K562 (cell line): ENCODE results near the gene CTSH. TPM values are rescaled to one million over a fixed set of nuclear protein-coding genes. Genes with fewer than 3 reads are reported as not detected.

Experiments
- ATAC-seq: fragments of 200-7000 bp; cut with Tn5 transposase; 3 replicates; pipeline ENCODE4 v1.9.1; 2020; ENCODE audit warnings: moderate library complexity
- BruUV-seq: library from RNA; stranded (reverse); fragments of 400-500 nt; replicated peaks from 2 replicates; lab custom pipeline; 2021; lab: Mats Ljungman, UMichigan
- CTCF ChIA-PET: fragments of 300-600 bp; formaldehyde crosslinking; extraction: SDS; loops from one replicate; lab custom pipeline; 2021; ENCODE audit warnings: low intra/inter-chr PET ratio; lab: Yijun Ruan, JAX
- POLR2A ChIA-PET: fragments of 300-600, 350-650 bp; sonication (Branson Sonifier 250); formaldehyde crosslinking; extraction: SDS; loops from one replicate; lab custom pipeline; 2021; ENCODE audit warnings: antibody characterized with exemption, inconsistent platforms; lab: Yijun Ruan, JAX
- DNase-seq, 4 experiments: peaks; one replicate each; pipeline versions ENCODE4 v3.0.0 to v3.0.0-alpha.2; 2011 to 2018; ENCODE audit warnings: low spot score in 3 of 4, mixed read lengths in 3 of 4; ENCODE audit errors: extremely low read depth in 1 of 4
- FAIRE-seq: peaks from 2 replicates; lab custom pipeline; 2011; peaks lifted over from hg19 to GRCh38; lab: Jason Lieb, UNC
- H2AFZ ChIP-seq: 2 replicates; pipeline ENCODE4 v1.6.0; 2011; ENCODE audit warnings: low read depth, low read length, control low read depth, inconsistent platforms
- H3K27ac ChIP-seq: fragments of 200-600 bp; 3 replicates; pipeline ENCODE4 v1.8.0; 2011; ENCODE audit warnings: low read depth, mild to moderate bottlenecking, control low read depth, inconsistent platforms, low read length, moderate library complexity, mixed read lengths; ENCODE audit errors: extremely low read depth
- H3K27me3 ChIP-seq, 2 experiments: fragments of 300-600 bp in 1 of 2; 2 replicates in 1 of 2; 3 replicates in 1 of 2; pipeline versions ENCODE4 v1.6.0 to v1.8.0; 2011; ENCODE audit warnings: inconsistent platforms in 2 of 2, low read length in 2 of 2, mild to moderate bottlenecking in 1 of 2, mixed read lengths in 1 of 2, moderate library complexity in 1 of 2; ENCODE audit not compliant: control insufficient read depth in 2 of 2, insufficient read depth in 2 of 2
- H3K36me3 ChIP-seq: fragments of 300-600 bp; 3 replicates; pipeline ENCODE4 v1.8.0; 2011; ENCODE audit warnings: mild to moderate bottlenecking, low read length, inconsistent platforms; ENCODE audit not compliant: control insufficient read depth, insufficient read depth
- H3K4me1 ChIP-seq, 2 experiments: fragments of 200-600 bp in 1 of 2; replicated peaks in 1 of 2; 2 replicates in 1 of 2; 3 replicates in 1 of 2; pipeline versions ENCODE4 v1.5.1 to v1.8.0; 2011; ENCODE audit warnings: inconsistent platforms in 2 of 2, low read length in 2 of 2, mild to moderate bottlenecking in 1 of 2, mixed read lengths in 1 of 2, moderate library complexity in 1 of 2; ENCODE audit not compliant: control insufficient read depth in 2 of 2, insufficient read depth in 2 of 2
- H3K4me2 ChIP-seq: 2 replicates; pipeline ENCODE4 v1.6.1; 2011; ENCODE audit warnings: low read length, control low read depth, inconsistent platforms, mixed read lengths; ENCODE audit not compliant: insufficient read depth
- H3K4me3 ChIP-seq: fragments of 200-600 bp; sonication (generic), shearing (Covaris generic); 2 replicates; pipeline ENCODE4 v1.5.1; 2016; ENCODE audit warnings: control low read depth, inconsistent platforms
- H3K79me2 ChIP-seq: fragments of 200-600 bp; 3 replicates; pipeline ENCODE4 v1.8.0; 2011; ENCODE audit warnings: low read length, inconsistent platforms; ENCODE audit not compliant: control insufficient read depth, insufficient read depth
- H3K9ac ChIP-seq, 2 experiments: 2 replicates each; pipeline versions ENCODE4 v1.6.0 to v1.6.1; 2011; ENCODE audit warnings: low read depth in 2 of 2, low read length in 2 of 2, control low read depth in 1 of 2, inconsistent platforms in 1 of 2, mild to moderate bottlenecking in 1 of 2, mixed read lengths in 1 of 2; ENCODE audit not compliant: insufficient read depth in 1 of 2
- H3K9me1 ChIP-seq: one replicate; pipeline ENCODE4 v1.6.0; 2011; ENCODE audit warnings: inconsistent platforms, mild to moderate bottlenecking, low read length, moderate library complexity; ENCODE audit not compliant: control insufficient read depth, insufficient read depth
- H3K9me3 ChIP-seq: replicated peaks from 2 replicates; pipeline ENCODE4 v1.5.1; 2011; ENCODE audit warnings: low read depth, low read length, inconsistent platforms; ENCODE audit not compliant: control insufficient read depth, insufficient read depth
- H4K20me1 ChIP-seq: replicated peaks from 2 replicates; pipeline ENCODE4 v1.6.1; 2011; ENCODE audit warnings: low read length, inconsistent platforms, mixed read lengths; ENCODE audit not compliant: control insufficient read depth, insufficient read depth
- BRD9 ChIP-seq: fragments of 450-650 bp; IDR thresholded peaks from 2 replicates; pipeline ENCODE4 v1.6.1; 2018; ENCODE audit warnings: low read depth; ENCODE audit not compliant: partially characterized antibody
- CCNT2 ChIP-seq: IDR thresholded peaks from 2 replicates; pipeline ENCODE4 v1.6.1; 2011; ENCODE audit warnings: borderline replicate concordance, low read depth, mild to moderate bottlenecking, moderate library complexity, mixed read lengths, low read length; ENCODE audit not compliant: insufficient read length; ENCODE audit errors: extremely low read depth
- PCBP1 ChIP-seq: fragments of 200-400 bp; formaldehyde crosslinking; IDR thresholded peaks from 2 replicates; pipeline ENCODE4 v1.6.1; 2018; ENCODE audit warnings: mild to moderate bottlenecking, low read depth, low read length; ENCODE audit not compliant: poor library complexity, severe bottlenecking
- TRIM28 ChIP-seq: fragments of 450-650 bp; IDR thresholded peaks from 2 replicates; pipeline ENCODE4 v1.6.1; 2017
- ZNF282 ChIP-seq: sonication (generic); formaldehyde crosslinking; IDR thresholded peaks from 2 replicates; pipeline ENCODE4 v1.8.1; 2023; ENCODE audit warnings: missing genetic modification reagents
- ZNF41 ChIP-seq: fragments of 250-450 bp; sonication (Bioruptor Pico); conservative IDR thresholded peaks from 2 replicates; pipeline ENCODE4 v1.4.0; 2020; ENCODE audit warnings: mild to moderate bottlenecking
- ZNF551 ChIP-seq: fragments of 250-450 bp; sonication (Bioruptor Pico); IDR thresholded peaks from 2 replicates; pipeline ENCODE4 v1.5.0; 2021; ENCODE audit warnings: mild to moderate bottlenecking, moderate library complexity
- WGBS: fragments of 100-300 bp; shearing (Covaris generic); methylation state at CpG from one replicate; pipeline ENCODE4 v1.1.6; 2016; ENCODE audit warnings: low coverage, mixed read lengths; ENCODE audit not compliant: insufficient coverage; ENCODE audit errors: missing lambda C conversion rate; 5-methylcytosine and 5-hydroxymethylcytosine counted together
- in situ Hi-C: fragments of 300-500 bp; cut with MboI; formaldehyde crosslinking; loops from 4 replicates; pipeline ENCODE4 v1.15.0; 2018; ENCODE audit warnings: inconsistent platforms, mixed read lengths
- intact Hi-C: fragments of 100-400 bp; cut with micrococcal nuclease; formaldehyde crosslinking; loops from 2 replicates; pipeline ENCODE4 v1.14.2; 2022
- polyA plus RNA-seq, 8 experiments: library from polyadenylated mRNA; depleted of rRNA in 4 of 8; stranded (reverse) in 5 of 8; unstranded in 3 of 8; fragments of >200 nt; fragmentation: Nextera tagmentation in 2 of 8; fragmentation: Illumina TruSeq in 1 of 8; extraction: Ambion mirVana in 2 of 8; extraction: Trizol in 1 of 8; gene quantifications; 2 replicates each; pipeline versions ENCODE4 v1.2.1 to v1.2.3, GENCODE V29; 2011 to 2014; ENCODE audit warnings: inconsistent platforms in 1 of 8, missing spikeins in 1 of 8
- total RNA-seq, 7 experiments: library from RNA; depleted of rRNA in 6 of 7; stranded (reverse); fragments of >200 nt in 6 of 7; fragmentation: Illumina TruSeq in 2 of 7; extraction: Trizol in 2 of 7; gene quantifications; 2 replicates each; pipeline versions ENCODE4 v1.2.1 to v1.2.3, GENCODE V29; 2011 to 2021; ENCODE audit warnings: low replicate concordance in 1 of 7
- TF ChIP-seq, protein P1 (sequence below): sonication (generic); formaldehyde crosslinking; IDR thresholded peaks from 2 replicates; pipeline ENCODE4 v1.9.0; 2022; ENCODE audit warnings: mild to moderate bottlenecking, missing genetic modification reagents

Gene CTSH
- total and polyA plus RNA-seq, 9 of the 15 experiments (the other 6 are each of a cell fraction or from before 2014, with no cell fraction given): 15.0 to 462 (median 173) TPM

DNA sequence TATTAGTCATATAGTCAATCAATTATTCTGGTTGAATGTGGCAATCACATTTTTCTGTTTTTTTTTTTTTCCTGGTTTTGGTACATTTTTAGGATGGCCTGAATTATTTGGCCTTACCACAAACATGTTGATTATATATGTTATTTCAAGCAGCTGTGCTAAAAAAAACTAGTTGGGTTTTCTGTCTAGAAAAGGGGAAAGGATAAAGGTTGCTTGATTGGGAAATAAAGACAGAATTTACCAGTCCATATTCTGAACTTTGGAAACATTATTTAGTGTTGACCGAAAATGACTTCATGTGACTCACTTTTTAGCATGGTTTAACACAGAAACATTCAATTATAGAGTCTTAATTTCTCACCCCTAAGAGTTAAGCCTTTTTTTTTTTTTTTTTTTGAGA, 64.0 kb downstream of the CTSH start:
- ChIA-PET POLR2A (interaction anchor here (1.1 to 2.9 kb wide), 2 partner anchors 9 to 12 kb away, joined by 3 to 11 read pairs; no protein-coding TSS in a partner anchor), CTCF (interaction anchor here (0.6 kb wide), 1 partner anchor 15 kb away, joined by 3 read pairs; no protein-coding TSS in a partner anchor)
- Histone ChIP-seq H3K9me1 (peaks cover 12% of the 10 kb centered on the region), H3K9me3 (no peaks in the 10 kb centered on the region), H3K4me3 (no peak overlapping the region), H3K9ac (no peak overlapping the region), H3K27me3 (no peaks in the 10 kb centered on the region), H3K4me2 (no peak overlapping the region), H3K79me2 (peaks cover 99% of the 10 kb centered on the region), H3K27ac (no peak overlapping the region), H3K36me3 (peaks cover 83% of the 10 kb centered on the region), H4K20me1 (peaks cover 48% of the 10 kb centered on the region), H2AFZ (no peak overlapping the region), H3K4me1 (peaks cover 2 to 29% of the 10 kb centered on the region in 2 experiments; a peak in 4 of 5 replicates)
- BruUV-seq: no TSS peak
- in situ Hi-C loops: no loop called here
- no peak for ATAC-seq
- intact Hi-C loops: no loop called here
- no peak for DNase-seq
- TF ChIP-seq ZNF41 (CRISPR knock-in tag): no peak
- no peak for TF ChIP-seq PCBP1
- TF ChIP-seq ZNF282: no peak
- TF ChIP-seq TRIM28: no peak
- no peak for TF ChIP-seq ZNF551 (CRISPR knock-in tag)
- no peak for TF ChIP-seq CCNT2
- TF ChIP-seq BRD9: no peak
- TF ChIP-seq, protein P1, sequence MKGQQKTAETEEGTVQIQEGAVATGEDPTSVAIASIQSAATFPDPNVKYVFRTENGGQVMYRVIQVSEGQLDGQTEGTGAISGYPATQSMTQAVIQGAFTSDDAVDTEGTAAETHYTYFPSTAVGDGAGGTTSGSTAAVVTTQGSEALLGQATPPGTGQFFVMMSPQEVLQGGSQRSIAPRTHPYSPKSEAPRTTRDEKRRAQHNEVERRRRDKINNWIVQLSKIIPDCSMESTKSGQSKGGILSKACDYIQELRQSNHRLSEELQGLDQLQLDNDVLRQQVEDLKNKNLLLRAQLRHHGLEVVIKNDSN (CRISPR knock-in tag): no peak
- WGBS: 92% methylated on average over 1 of the region's 1 CpG
- no peak for FAIRE-seq
